GM12878 (cell line): ENCODE results near the gene THOC6. TPM values are rescaled to one million over a fixed set of nuclear protein-coding genes. Genes with fewer than 3 reads are reported as not detected.
A peak's percentile ranks its signal among the peaks of the same experiment; 100 is the strongest.

ENCODE experiments used
- ATAC-seq: fragments of 200-7000 bp; cut with Tn5 transposase; 3 replicates; pipeline ENCODE4 v1.9.1; 2020; ENCODE audit warnings: mild to moderate bottlenecking, moderate library complexity
- BruUV-seq: library from RNA; stranded (reverse); fragments of 400-500 nt; replicated peaks from 2 replicates; lab custom pipeline; 2021; lab: Mats Ljungman, UMichigan
- CTCF ChIA-PET: fragments of 300-600 bp; sonication (Branson Sonifier 250); formaldehyde crosslinking; extraction: SDS; loops from one replicate; lab custom pipeline; 2021; ENCODE audit warnings: inconsistent platforms; lab: Yijun Ruan, JAX
- POLR2A ChIA-PET: fragments of 350-600 bp; formaldehyde crosslinking; extraction: SDS; loops from one replicate; lab custom pipeline; 2021; ENCODE audit warnings: inconsistent platforms; lab: Charles Lee
- RAD21 ChIA-PET: fragments of 300-600 bp; sonication (Branson Sonifier 250); formaldehyde crosslinking; loops from one replicate; lab custom pipeline; 2023; ENCODE audit warnings: antibody characterized with exemption; ENCODE audit not compliant: unreplicated experiment; lab: Charles Lee
- SMC1A ChIA-PET: fragments of 300-600 bp; sonication (Branson Sonifier 250); formaldehyde crosslinking; loops from one replicate; lab custom pipeline; 2023; ENCODE audit not compliant: unreplicated experiment, uncharacterized antibody; lab: Charles Lee
- DNase-seq: peaks from one replicate; pipeline ENCODE4 v3.0.0-alpha.2; 2011; ENCODE audit warnings: low read depth, low spot score
- FAIRE-seq: peaks from 3 replicates; lab custom pipeline; 2011; peaks lifted over from hg19 to GRCh38; lab: Jason Lieb, UNC
- H2AFZ ChIP-seq: 2 replicates; pipeline ENCODE4 v1.6.0; 2011; ENCODE audit warnings: low read depth, low read length, control low read depth; ENCODE audit not compliant: control insufficient read depth
- H3K27ac ChIP-seq: 2 replicates; pipeline ENCODE4 v1.5.1; 2011; ENCODE audit warnings: control low read depth; ENCODE audit not compliant: control insufficient read depth, insufficient read depth
- H3K27me3 ChIP-seq, 2 experiments: replicated peaks in 1 of 2; 2 replicates each; pipeline versions ENCODE4 v1.6.0 to v1.6.1; 2011; ENCODE audit warnings: low read length in 1 of 2; ENCODE audit not compliant: control insufficient read depth in 2 of 2, insufficient read depth in 2 of 2
- H3K36me3 ChIP-seq, 2 experiments: 2 replicates each; pipeline ENCODE4 v1.5.1; 2011; ENCODE audit warnings: low read length in 1 of 2; ENCODE audit not compliant: control insufficient read depth in 2 of 2, insufficient read depth in 2 of 2
- H3K4me1 ChIP-seq: 2 replicates; pipeline ENCODE4 v1.6.1; 2011; ENCODE audit warnings: mild to moderate bottlenecking, low read length, moderate library complexity, mixed read lengths; ENCODE audit not compliant: control insufficient read depth, insufficient read depth
- H3K4me2 ChIP-seq: 2 replicates; pipeline ENCODE4 v1.6.0; 2011; ENCODE audit warnings: control low read depth; ENCODE audit not compliant: control insufficient read depth, insufficient read depth
- H3K4me3 ChIP-seq: fragments of 200-600 bp; sonication (generic); 2 replicates; pipeline ENCODE4 v1.5.1; 2016
- H3K79me2 ChIP-seq: 2 replicates; pipeline ENCODE4 v1.6.0; 2011; ENCODE audit warnings: low read length; ENCODE audit not compliant: control insufficient read depth, insufficient read depth
- H3K9ac ChIP-seq: 2 replicates; pipeline ENCODE4 v1.8.0; 2011; ENCODE audit warnings: low read length, control low read depth, mixed read lengths; ENCODE audit not compliant: control insufficient read depth, insufficient read depth
- H3K9me3 ChIP-seq: replicated peaks from 3 replicates; pipeline ENCODE4 v1.5.1; 2011; ENCODE audit warnings: mild to moderate bottlenecking, low read length; ENCODE audit not compliant: control insufficient read depth, insufficient read depth
- H4K20me1 ChIP-seq: 2 replicates; pipeline ENCODE4 v1.6.0; 2011; ENCODE audit not compliant: control insufficient read depth, insufficient read depth
- BCL11A ChIP-seq: IDR thresholded peaks from 2 replicates; pipeline ENCODE4 v1.6.1; 2011; ENCODE audit warnings: low read depth, low read length
- BHLHE40 ChIP-seq, 2 experiments: fragments of 450-650 bp in 1 of 2; IDR thresholded peaks; 2 replicates each; pipeline ENCODE4 v1.6.1; 2011 to 2017; ENCODE audit warnings: low read depth in 2 of 2, borderline replicate concordance in 1 of 2, improper control_type of control experiment in 1 of 2, low read length in 1 of 2, mild to moderate bottlenecking in 1 of 2
- BMI1 ChIP-seq: fragments of 450-650 bp; IDR thresholded peaks from 2 replicates; pipeline ENCODE4 v1.6.1; 2016; ENCODE audit warnings: mild to moderate bottlenecking, moderate library complexity, borderline replicate concordance
- CREM ChIP-seq: IDR thresholded peaks from 2 replicates; pipeline ENCODE4 v1.6.1; 2014; ENCODE audit warnings: antibody characterized with exemption, low read depth
- FOS ChIP-seq: IDR thresholded peaks from 3 replicates; pipeline ENCODE4 v1.6.1; 2011; ENCODE audit warnings: borderline replicate concordance; ENCODE audit not compliant: insufficient read length; ENCODE audit errors: extremely low read depth
- GABPA ChIP-seq: IDR thresholded peaks from 2 replicates; pipeline ENCODE4 v1.6.1; 2014; ENCODE audit warnings: antibody characterized with exemption, low read depth, mild to moderate bottlenecking, inconsistent platforms
- HDGF ChIP-seq: fragments of 450-650 bp; IDR thresholded peaks from 2 replicates; pipeline ENCODE4 v1.6.1; 2016; ENCODE audit warnings: antibody characterized with exemption
- IKZF2 ChIP-seq, 2 experiments: fragments of 450-650 bp; IDR thresholded peaks; 2 replicates each; pipeline ENCODE4 v1.6.1; 2017; ENCODE audit warnings: mild to moderate bottlenecking in 2 of 2, moderate library complexity in 2 of 2
- IRF4 ChIP-seq: IDR thresholded peaks from 2 replicates; pipeline ENCODE4 v1.6.1; 2011; ENCODE audit warnings: low read depth, low read length
- KLF5 ChIP-seq: fragments of 450-650 bp; IDR thresholded peaks from 2 replicates; pipeline ENCODE4 v1.6.1; 2014; ENCODE audit warnings: mild to moderate bottlenecking; ENCODE audit not compliant: partially characterized antibody
- MEF2A ChIP-seq: IDR thresholded peaks from 2 replicates; pipeline ENCODE4 v1.6.1; 2011; ENCODE audit warnings: low read depth, mild to moderate bottlenecking, low read length, moderate library complexity; ENCODE audit not compliant: insufficient read depth
- MEF2B ChIP-seq: fragments of 450-650 bp; IDR thresholded peaks from 2 replicates; pipeline ENCODE4 v1.6.1; 2018; ENCODE audit warnings: mild to moderate bottlenecking, moderate library complexity; ENCODE audit not compliant: partially characterized antibody, poor library complexity, severe bottlenecking
- NFYB ChIP-seq: IDR thresholded peaks from 2 replicates; pipeline ENCODE4 v1.6.1; 2011; ENCODE audit warnings: low read depth, mild to moderate bottlenecking, low read length, improper control_type of control experiment, moderate library complexity; ENCODE audit not compliant: insufficient read depth
- NR2C1 ChIP-seq: fragments of 450-650 bp; IDR thresholded peaks from 2 replicates; pipeline ENCODE4 v1.6.1; 2017; ENCODE audit warnings: antibody characterized with exemption, mild to moderate bottlenecking, moderate library complexity
- NR2C2 ChIP-seq: IDR thresholded peaks from 2 replicates; pipeline ENCODE4 v1.6.1; 2011; ENCODE audit warnings: borderline replicate concordance, low read depth; ENCODE audit not compliant: control insufficient read depth, insufficient read length
- POLR2A ChIP-seq: IDR thresholded peaks from 2 replicates; pipeline ENCODE4 v1.6.1; 2011; ENCODE audit warnings: low read depth, mild to moderate bottlenecking, low read length
- RCOR1 ChIP-seq: conservative IDR thresholded peaks from 2 replicates; pipeline ENCODE4 v1.6.1; 2012; ENCODE audit warnings: low read depth, low read length, improper control_type of control experiment
- SREBF2 ChIP-seq: IDR thresholded peaks from 2 replicates; pipeline ENCODE4 v1.6.1; 2012; ENCODE audit warnings: mild to moderate bottlenecking, low read length
- SRF ChIP-seq, 2 experiments: IDR thresholded peaks; 2 replicates each; pipeline ENCODE4 v1.6.1; 2011; ENCODE audit warnings: low read depth in 2 of 2, low read length in 2 of 2, mild to moderate bottlenecking in 1 of 2, moderate library complexity in 1 of 2
- TCF3 ChIP-seq: IDR thresholded peaks from 2 replicates; pipeline ENCODE4 v1.6.1; 2012; ENCODE audit warnings: low read depth, mild to moderate bottlenecking, low read length, borderline replicate concordance; ENCODE audit not compliant: insufficient read depth
- YY1 ChIP-seq: IDR thresholded peaks from 2 replicates; pipeline ENCODE4 v1.6.1; 2011; ENCODE audit warnings: low read depth, mild to moderate bottlenecking, low read length
- WGBS: methylation state at CpG from one replicate; pipeline ENCODE4 v1.1.6; 2016; ENCODE audit warnings: low lambda C conversion rate; ENCODE audit not compliant: insufficient replicate concordance, insufficient coverage; ENCODE audit errors: missing lambda C conversion rate; 5-methylcytosine and 5-hydroxymethylcytosine counted together
- in situ Hi-C: fragments of 300-500 bp; cut with MboI; formaldehyde crosslinking; loops from 9 replicates; pipeline ENCODE4 v1.14.3; 2018; ENCODE audit warnings: mixed read lengths
- intact Hi-C: fragments of 100-400 bp; cut with micrococcal nuclease; formaldehyde crosslinking; loops from one replicate; pipeline ENCODE4 v1.14.2; 2022; ENCODE audit not compliant: unreplicated experiment
- polyA plus RNA-seq, 11 experiments: library from polyadenylated mRNA; depleted of rRNA in 4 of 11; unstranded in 6 of 11; stranded (reverse) in 5 of 11; fragments of >200 nt; fragmentation: Nextera tagmentation in 4 of 11; fragmentation: Illumina TruSeq in 1 of 11; extraction: Ambion mirVana in 4 of 11; extraction: Trizol in 1 of 11; gene quantifications; 1 replicate in 1 of 11; 2 replicates in 10 of 11; pipeline versions ENCODE4 v1.2.1 to v1.2.3, GENCODE V29; 2011 to 2016; ENCODE audit warnings: inconsistent platforms in 2 of 11, missing spikeins in 2 of 11, low read depth in 1 of 11
- total RNA-seq, 4 experiments: library from RNA; depleted of rRNA in 3 of 4; stranded (reverse); fragments of >200 nt in 3 of 4; fragmentation: Illumina TruSeq in 1 of 4; extraction: Trizol in 1 of 4; gene quantifications; 2 replicates each; pipeline versions ENCODE4 v1.2.1 to v1.2.3, GENCODE V29; 2013 to 2021
- TF ChIP-seq, protein P1 (sequence below): fragments of 450-650 bp; IDR thresholded peaks from 2 replicates; pipeline ENCODE4 v1.6.1; 2018; ENCODE audit warnings: borderline replicate concordance, mild to moderate bottlenecking; ENCODE audit not compliant: partially characterized antibody

The THOC6 gene
- total and polyA plus RNA-seq, 10 of the 15 experiments (the other 5 are each of a cell fraction or from before 2014, with no cell fraction given): 1.0 to 54.4 (median 27.9) TPM

DNA sequence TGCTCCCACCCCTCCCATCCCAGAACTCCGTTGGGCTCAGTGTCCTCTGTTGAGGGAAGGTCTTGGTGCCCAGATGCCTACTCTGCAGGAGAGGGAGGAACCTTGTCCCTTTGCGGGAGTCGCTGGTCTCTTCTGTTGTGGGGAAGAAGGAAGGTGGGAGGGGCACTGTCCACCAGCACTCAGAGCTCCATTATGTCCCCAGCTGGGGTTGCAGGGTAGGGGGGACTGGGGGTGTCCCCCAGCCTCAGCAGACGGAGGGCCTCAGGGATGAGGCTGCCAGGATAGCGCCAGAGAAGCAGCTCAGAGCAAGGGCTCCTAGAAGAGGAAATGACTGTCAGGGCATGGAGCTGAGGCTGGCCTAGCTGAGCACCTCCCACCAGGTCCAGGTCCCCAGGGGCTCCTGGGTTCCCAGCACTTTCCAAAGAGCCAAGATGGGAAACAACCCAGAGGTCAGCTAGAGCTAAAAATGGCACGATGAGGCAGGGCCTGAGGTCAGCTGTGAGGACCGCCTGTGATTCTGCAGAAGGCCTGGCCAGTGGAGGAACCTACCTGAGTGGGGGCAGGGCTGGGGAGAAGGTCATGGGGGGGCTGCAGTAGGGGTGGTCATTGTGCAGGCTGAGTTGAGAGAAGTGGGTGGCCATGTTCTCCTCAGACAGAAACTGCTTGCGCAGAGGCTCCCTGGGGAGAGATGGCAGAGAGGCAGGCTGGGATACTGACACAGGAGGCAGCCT is 986 bp upstream of the THOC6 start:
- ChIA-PET POLR2A (interaction anchor here (0.5 to 2.4 kb wide), 6 partner anchors 16 to 127 kb away, joined by 3 to 7 read pairs (median 4); partner anchors contain the start of gene ZNF213), RAD21 (interaction anchor here (0.6 to 4.4 kb wide), 4 partner anchors 9 to 36 kb away, joined by 3 to 34 read pairs (median 6); no protein-coding TSS in a partner anchor), CTCF (interaction anchor here (0.7 to 18.2 kb wide), 10 partner anchors 8 to 1328 kb away, joined by 3 to 421 read pairs (median 6); no protein-coding TSS in a partner anchor), SMC1A (interaction anchor here (0.7 to 10.1 kb wide), 5 partner anchors 9 to 107 kb away, joined by 3 to 91 read pairs (median 4); no protein-coding TSS in a partner anchor)
- H2AFZ ChIP-seq: no peak overlapping the region
- ATAC-seq: peak; percentile 14
- H3K27me3 ChIP-seq: no peaks in the 10 kb centered on the region
- 48% methylated on average over 8 of the region's 8 CpGs for WGBS
- no peak overlapping the region for H3K9ac ChIP-seq
- peaks cover 4 to 7% of the 10 kb centered on the region in 2 experiments; a peak in 3 of 4 replicates for H3K36me3 ChIP-seq
- H3K27ac ChIP-seq: no peak overlapping the region
- H3K9me3 ChIP-seq: no peaks in the 10 kb centered on the region
- H3K79me2 ChIP-seq: no peaks in the 10 kb centered on the region
- no peaks in the 10 kb centered on the region for H4K20me1 ChIP-seq
- in situ Hi-C loops (no loop called here), intact Hi-C loops (no loop called here)
- H3K4me1 ChIP-seq: peaks cover 25% of the 10 kb centered on the region
- peak overlapping the region; percentile 83 for H3K4me2 ChIP-seq
- no peak for DNase-seq
- peak overlapping the region; percentile 87 for H3K4me3 ChIP-seq
- FAIRE-seq: no peak
- TSS peak; percentile 90 for BruUV-seq
- TF ChIP-seq, protein P1, sequence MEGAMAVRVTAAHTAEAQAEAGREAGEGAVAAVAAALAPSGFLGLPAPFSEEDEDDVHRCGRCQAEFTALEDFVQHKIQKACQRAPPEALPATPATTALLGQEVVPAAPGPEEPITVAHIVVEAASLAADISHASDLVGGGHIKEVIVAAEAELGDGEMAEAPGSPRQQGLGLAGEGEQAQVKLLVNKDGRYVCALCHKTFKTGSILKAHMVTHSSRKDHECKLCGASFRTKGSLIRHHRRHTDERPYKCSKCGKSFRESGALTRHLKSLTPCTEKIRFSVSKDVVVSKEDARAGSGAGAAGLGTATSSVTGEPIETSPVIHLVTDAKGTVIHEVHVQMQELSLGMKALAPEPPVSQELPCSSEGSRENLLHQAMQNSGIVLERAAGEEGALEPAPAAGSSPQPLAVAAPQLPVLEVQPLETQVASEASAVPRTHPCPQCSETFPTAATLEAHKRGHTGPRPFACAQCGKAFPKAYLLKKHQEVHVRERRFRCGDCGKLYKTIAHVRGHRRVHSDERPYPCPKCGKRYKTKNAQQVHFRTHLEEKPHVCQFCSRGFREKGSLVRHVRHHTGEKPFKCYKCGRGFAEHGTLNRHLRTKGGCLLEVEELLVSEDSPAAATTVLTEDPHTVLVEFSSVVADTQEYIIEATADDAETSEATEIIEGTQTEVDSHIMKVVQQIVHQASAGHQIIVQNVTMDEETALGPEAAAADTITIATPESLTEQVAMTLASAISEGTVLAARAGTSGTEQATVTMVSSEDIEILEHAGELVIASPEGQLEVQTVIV: no peak
- TF ChIP-seq BHLHE40 (IDR thresholded peaks at IDR 0.05; ENCODE audit: borderline replicate concordance in 1 of 2, low read depth in 2 of 2, low read length in 1 of 2): no peak
- peak; percentile 68 for TF ChIP-seq MEF2B
- no peak for TF ChIP-seq RCOR1
- TF ChIP-seq MEF2A: no peak
- TF ChIP-seq IRF4: no peak
- no peak for TF ChIP-seq FOS
- TF ChIP-seq NR2C1: no peak
- TF ChIP-seq BCL11A: no peak
- TF ChIP-seq HDGF: no peak
- no peak for TF ChIP-seq KLF5
- TF ChIP-seq IKZF2 (IDR thresholded peaks at IDR 0.05): 0 out of 4 replicates have a peak, but pooled peaks of 1 of the 2 experiments have one; percentile 11
- TF ChIP-seq CREM: no peak
- no peak for TF ChIP-seq BMI1
- TF ChIP-seq SREBF2: no peak
- TF ChIP-seq NR2C2: no peak
- no peak for TF ChIP-seq SRF (IDR thresholded peaks at IDR 0.05; ENCODE audit: low read depth in 2 of 2, low read length in 2 of 2)
- no peak for TF ChIP-seq NFYB
- no peak for TF ChIP-seq TCF3
- TF ChIP-seq GABPA: no peak
- 0 out of 2 replicates have a peak, but pooled peaks have one; percentile 23 for TF ChIP-seq POLR2A
- TF ChIP-seq YY1: 0 out of 2 replicates have a peak, but pooled peaks have one; percentile 19
